ENCODE data around the gene EPPIN.

EPPIN gene

GRCh38 chr20:45497971-45498494 lies 49.2 kb downstream of the EPPIN start:
- H3K4me3 ChIP-seq (ENCODE audit: low read depth, low read length) = no peak overlapping the region
- TF ChIP-seq, protein P1, sequence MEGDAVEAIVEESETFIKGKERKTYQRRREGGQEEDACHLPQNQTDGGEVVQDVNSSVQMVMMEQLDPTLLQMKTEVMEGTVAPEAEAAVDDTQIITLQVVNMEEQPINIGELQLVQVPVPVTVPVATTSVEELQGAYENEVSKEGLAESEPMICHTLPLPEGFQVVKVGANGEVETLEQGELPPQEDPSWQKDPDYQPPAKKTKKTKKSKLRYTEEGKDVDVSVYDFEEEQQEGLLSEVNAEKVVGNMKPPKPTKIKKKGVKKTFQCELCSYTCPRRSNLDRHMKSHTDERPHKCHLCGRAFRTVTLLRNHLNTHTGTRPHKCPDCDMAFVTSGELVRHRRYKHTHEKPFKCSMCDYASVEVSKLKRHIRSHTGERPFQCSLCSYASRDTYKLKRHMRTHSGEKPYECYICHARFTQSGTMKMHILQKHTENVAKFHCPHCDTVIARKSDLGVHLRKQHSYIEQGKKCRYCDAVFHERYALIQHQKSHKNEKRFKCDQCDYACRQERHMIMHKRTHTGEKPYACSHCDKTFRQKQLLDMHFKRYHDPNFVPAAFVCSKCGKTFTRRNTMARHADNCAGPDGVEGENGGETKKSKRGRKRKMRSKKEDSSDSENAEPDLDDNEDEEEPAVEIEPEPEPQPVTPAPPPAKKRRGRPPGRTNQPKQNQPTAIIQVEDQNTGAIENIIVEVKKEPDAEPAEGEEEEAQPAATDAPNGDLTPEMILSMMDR (IDR thresholded peaks at IDR 0.05; ENCODE audit: low read depth, low read length) = no peak

- no peak overlapping the region for H3K4me3 ChIP-seq (ENCODE audit: low read depth, low read length)
- TF ChIP-seq, protein P1 (IDR thresholded peaks at IDR 0.05; ENCODE audit: low read depth, low read length) = no peak
These were observed 51.0 kb downstream of the EPPIN start for GRCh38 chr20:45496166-45496565.

DNA sequence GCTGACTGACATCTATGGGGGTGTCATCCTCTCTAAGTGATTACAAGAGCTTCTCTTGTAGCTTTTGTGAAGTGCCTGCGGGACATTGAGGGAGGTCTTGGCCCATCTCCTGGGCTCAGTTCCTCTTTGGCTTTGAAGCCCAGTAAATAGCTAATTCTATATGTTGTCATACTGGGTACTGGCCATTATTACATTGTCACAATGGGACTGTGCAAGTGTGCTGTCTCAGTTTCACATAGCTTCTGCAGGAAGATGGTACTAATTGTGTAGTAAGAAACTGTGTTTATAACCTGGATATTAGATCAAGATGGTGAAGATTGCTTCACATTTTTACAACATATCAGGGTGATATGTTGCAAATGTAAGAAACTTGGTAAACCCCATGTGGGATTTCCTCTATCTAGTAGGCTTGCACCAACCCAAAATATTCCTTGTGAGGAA lies 51.7 kb downstream of the EPPIN start:
- TF ChIP-seq, protein P1 (IDR thresholded peaks at IDR 0.05; ENCODE audit: low read depth, low read length) = no peak

More for the DNA sequence above, 51.7 kb downstream of the EPPIN start:
- no peak overlapping the region for H3K4me3 ChIP-seq (ENCODE audit: low read depth, low read length)
